PFSK-1 (cell line): ENCODE results near the gene PPA1.

Experiments
- POLR2AphosphoS5 ChIP-seq: IDR thresholded peaks from 2 replicates; pipeline ENCODE4 v1.6.1; 2012; ENCODE audit warnings: low read depth, mild to moderate bottlenecking, control low read depth, low read length, moderate library complexity
- TAF1 ChIP-seq: IDR thresholded peaks from 2 replicates; pipeline ENCODE4 v1.6.1; 2012; ENCODE audit warnings: low read length, control low read depth, borderline replicate concordance; ENCODE audit not compliant: insufficient read depth
- TF ChIP-seq, protein P1 (sequence below), 2 experiments: IDR thresholded peaks; 2 replicates each; pipeline versions ENCODE4 v1.6.1 to v1.8.0; 2011 to 2012; ENCODE audit warnings: low read depth in 2 of 2, low read length in 2 of 2, control low read depth in 1 of 2, inconsistent platforms in 1 of 2, mild to moderate bottlenecking in 1 of 2, moderate library complexity in 1 of 2; ENCODE audit not compliant: insufficient read depth in 1 of 2

DNA sequence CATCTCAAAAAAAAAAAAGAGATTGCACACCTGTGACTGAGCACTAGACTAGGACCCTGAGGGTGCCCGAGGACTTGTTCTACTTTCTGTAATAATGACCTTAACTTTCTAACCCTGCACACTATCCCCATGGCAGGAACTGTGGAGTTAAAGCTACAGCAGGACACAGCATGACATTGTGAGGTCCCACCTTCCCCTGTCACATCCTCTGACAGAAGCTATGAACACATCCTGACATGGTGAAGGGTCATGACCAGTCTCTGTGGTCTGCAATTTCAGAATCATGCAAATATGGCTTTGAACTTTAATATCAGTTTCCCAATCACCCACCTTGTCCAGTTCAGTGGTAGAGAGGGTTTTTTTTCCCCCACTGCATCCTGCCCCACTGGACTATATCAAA is 44.5 kb downstream of the PPA1 start:
- TF ChIP-seq POLR2AphosphoS5: no peak
- no peak for TF ChIP-seq TAF1
- TF ChIP-seq, protein P1, sequence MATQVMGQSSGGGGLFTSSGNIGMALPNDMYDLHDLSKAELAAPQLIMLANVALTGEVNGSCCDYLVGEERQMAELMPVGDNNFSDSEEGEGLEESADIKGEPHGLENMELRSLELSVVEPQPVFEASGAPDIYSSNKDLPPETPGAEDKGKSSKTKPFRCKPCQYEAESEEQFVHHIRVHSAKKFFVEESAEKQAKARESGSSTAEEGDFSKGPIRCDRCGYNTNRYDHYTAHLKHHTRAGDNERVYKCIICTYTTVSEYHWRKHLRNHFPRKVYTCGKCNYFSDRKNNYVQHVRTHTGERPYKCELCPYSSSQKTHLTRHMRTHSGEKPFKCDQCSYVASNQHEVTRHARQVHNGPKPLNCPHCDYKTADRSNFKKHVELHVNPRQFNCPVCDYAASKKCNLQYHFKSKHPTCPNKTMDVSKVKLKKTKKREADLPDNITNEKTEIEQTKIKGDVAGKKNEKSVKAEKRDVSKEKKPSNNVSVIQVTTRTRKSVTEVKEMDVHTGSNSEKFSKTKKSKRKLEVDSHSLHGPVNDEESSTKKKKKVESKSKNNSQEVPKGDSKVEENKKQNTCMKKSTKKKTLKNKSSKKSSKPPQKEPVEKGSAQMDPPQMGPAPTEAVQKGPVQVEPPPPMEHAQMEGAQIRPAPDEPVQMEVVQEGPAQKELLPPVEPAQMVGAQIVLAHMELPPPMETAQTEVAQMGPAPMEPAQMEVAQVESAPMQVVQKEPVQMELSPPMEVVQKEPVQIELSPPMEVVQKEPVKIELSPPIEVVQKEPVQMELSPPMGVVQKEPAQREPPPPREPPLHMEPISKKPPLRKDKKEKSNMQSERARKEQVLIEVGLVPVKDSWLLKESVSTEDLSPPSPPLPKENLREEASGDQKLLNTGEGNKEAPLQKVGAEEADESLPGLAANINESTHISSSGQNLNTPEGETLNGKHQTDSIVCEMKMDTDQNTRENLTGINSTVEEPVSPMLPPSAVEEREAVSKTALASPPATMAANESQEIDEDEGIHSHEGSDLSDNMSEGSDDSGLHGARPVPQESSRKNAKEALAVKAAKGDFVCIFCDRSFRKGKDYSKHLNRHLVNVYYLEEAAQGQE (IDR thresholded peaks at IDR 0.05; ENCODE audit: insufficient read depth in 1 of 2, low read depth in 2 of 2, low read length in 2 of 2): no peak
